GM19193 (cell line): ENCODE data around the gene GRAMD1C.

ENCODE experiments used
- POLR2A ChIP-seq: IDR thresholded peaks from 4 replicates; pipeline ENCODE4 v1.6.1; 2011; ENCODE audit not compliant: insufficient read depth, insufficient read length; ENCODE audit errors: extremely low read depth

Gene GRAMD1C

DNA sequence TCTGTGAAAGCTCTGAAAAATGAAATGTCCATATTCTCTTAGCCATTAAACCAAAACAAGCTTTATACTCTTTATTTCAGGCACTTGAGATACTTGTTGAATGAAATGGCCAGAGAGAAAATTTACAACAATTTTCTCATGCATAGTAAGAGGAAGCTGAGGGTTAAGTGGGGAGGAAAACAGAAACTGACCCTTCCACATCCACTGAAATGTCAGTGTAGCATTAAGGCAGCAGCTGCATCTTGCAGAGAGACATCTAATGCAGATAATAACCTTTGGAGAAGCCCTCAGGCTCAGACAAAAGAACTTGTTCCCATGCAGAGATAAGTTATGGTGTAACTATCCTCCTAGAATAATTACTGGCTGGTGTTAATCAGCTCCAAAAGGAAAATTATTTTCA, 143.2 kb downstream of the GRAMD1C start:
- no peak for TF ChIP-seq POLR2A

DNA sequence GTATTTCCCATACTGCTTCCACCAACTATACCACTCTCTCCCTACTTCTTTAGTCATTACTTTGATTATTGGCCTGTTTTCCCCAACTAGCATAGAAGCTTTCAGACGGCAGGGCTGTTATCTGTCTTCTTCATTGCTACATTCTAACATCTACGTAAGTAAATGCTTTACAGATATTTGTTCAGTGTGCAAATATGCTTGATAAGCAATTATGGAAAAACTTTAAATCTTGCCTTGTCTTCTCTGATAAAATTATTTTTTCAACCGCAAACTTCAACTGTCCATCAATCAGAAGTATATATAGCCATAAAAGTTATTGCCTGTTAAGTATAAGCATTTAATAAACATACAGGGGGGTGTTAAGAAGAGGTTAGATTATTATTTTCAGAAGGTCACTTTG, 145.0 kb downstream of the GRAMD1C start:
- TF ChIP-seq POLR2A = no peak

DNA sequence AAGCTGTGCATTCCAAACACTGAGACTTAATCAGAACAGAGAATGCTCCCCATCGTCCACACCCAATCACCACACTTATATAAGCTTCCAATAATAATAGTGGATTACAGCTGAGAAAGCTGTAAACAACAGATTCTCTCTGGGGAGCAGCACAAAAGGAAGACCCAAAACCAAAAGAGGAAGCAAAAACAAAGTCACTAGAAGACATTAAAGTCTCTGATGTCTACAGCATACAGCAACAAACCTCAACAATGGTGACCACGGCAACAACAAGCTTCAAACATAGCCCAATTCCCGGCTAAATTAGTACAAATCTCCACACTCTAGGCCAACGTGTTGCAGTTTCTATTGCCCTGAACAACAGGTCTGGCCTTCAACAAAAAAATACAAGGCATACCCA, 147.0 kb downstream of the GRAMD1C start:
- no peak for TF ChIP-seq POLR2A
